ENCODE data around the gene PRDM16. TPM values are rescaled to one million over a fixed set of nuclear protein-coding genes. Genes with fewer than 3 reads are reported as not detected.
A peak's percentile ranks its signal among the peaks of the same experiment; 100 is the strongest.

Gene PRDM16
- total and polyA plus RNA-seq, 8 donors = 9.6 to 18.0 (median 14.7) TPM

GRCh38 chr1:3249631-3250501 is 180.9 kb downstream of the PRDM16 start:
- ATAC-seq = no peak
- Histone ChIP-seq H3K9me3 (no peaks in the 10 kb centered on the region), H3K4me1 (no peaks in the 10 kb centered on the region), H3K36me3 (no peaks in the 10 kb centered on the region), H3K27ac (no peak overlapping the region), H3K4me3 (no peak overlapping the region), H3K27me3 (peaks cover 18 to 52% of the 10 kb centered on the region in 2 donors)
- intact Hi-C loops (cut with DNase I) = no loop called here
- DNase-seq = peak in 1 of 4 donors; percentile 63
- TF ChIP-seq, protein P1, sequence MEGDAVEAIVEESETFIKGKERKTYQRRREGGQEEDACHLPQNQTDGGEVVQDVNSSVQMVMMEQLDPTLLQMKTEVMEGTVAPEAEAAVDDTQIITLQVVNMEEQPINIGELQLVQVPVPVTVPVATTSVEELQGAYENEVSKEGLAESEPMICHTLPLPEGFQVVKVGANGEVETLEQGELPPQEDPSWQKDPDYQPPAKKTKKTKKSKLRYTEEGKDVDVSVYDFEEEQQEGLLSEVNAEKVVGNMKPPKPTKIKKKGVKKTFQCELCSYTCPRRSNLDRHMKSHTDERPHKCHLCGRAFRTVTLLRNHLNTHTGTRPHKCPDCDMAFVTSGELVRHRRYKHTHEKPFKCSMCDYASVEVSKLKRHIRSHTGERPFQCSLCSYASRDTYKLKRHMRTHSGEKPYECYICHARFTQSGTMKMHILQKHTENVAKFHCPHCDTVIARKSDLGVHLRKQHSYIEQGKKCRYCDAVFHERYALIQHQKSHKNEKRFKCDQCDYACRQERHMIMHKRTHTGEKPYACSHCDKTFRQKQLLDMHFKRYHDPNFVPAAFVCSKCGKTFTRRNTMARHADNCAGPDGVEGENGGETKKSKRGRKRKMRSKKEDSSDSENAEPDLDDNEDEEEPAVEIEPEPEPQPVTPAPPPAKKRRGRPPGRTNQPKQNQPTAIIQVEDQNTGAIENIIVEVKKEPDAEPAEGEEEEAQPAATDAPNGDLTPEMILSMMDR (IDR thresholded peaks at IDR 0.05) = no peak

DNA sequence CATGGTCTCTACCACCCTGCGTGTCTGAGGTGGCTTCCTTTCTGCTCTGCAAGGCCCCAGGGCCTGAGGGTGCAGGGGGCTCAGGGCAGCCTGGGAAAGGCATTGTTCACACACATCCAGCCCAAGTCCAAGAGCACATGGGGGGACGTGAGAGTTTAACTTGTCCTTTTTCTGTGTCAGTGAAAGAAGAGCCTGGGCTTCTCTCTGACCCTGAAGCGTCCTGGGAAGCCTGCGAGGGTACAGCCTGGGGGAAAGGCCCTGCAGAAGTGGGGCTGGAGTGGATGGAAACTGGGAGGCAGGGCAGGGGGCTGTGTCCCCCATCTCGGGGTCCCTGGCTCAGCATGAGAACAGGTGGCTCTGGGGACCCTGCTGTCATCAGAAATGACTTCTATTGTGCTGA is 181.6 kb downstream of the PRDM16 start:
- intact Hi-C loops (cut with DNase I) = no loop called here
- Histone ChIP-seq H3K9me3 (no peaks in the 10 kb centered on the region), H3K4me3 (no peak overlapping the region), H3K27me3 (peaks cover 18 to 47% of the 10 kb centered on the region in 2 donors), H3K36me3 (no peaks in the 10 kb centered on the region), H3K4me1 (no peaks in the 10 kb centered on the region), H3K27ac (no peak overlapping the region)
- TF ChIP-seq, protein P1 (IDR thresholded peaks at IDR 0.05) = no peak
- ATAC-seq (no peak), DNase-seq (peak in 1 of 4 donors; percentile 39)

GRCh38 chr1:3251099-3251806 is 182.2 kb downstream of the PRDM16 start:
- Histone ChIP-seq H3K36me3 (no peaks in the 10 kb centered on the region), H3K27ac (no peak overlapping the region), H3K4me1 (no peaks in the 10 kb centered on the region), H3K27me3 (peaks cover 18 to 41% of the 10 kb centered on the region in 2 donors), H3K9me3 (no peaks in the 10 kb centered on the region), H3K4me3 (no peak overlapping the region)
- intact Hi-C loops (cut with DNase I) = no loop called here
- ATAC-seq (no peak), DNase-seq (peak in 1 of 4 donors; percentile 38)
- TF ChIP-seq, protein P1 (IDR thresholded peaks at IDR 0.05) = no peak

GRCh38 chr1:3251807-3252428 is 182.9 kb downstream of the PRDM16 start:
- Histone ChIP-seq H3K9me3 (no peaks in the 10 kb centered on the region), H3K27ac (no peak overlapping the region), H3K4me3 (no peak overlapping the region), H3K4me1 (no peaks in the 10 kb centered on the region), H3K36me3 (no peaks in the 10 kb centered on the region), H3K27me3 (peaks cover 17 to 34% of the 10 kb centered on the region in 2 donors)
- peak in 1 of 4 donors; percentile 46 for DNase-seq
- TF ChIP-seq, protein P1 (IDR thresholded peaks at IDR 0.05) = no peak
- intact Hi-C loops (cut with DNase I) = no loop called here
- ATAC-seq = no peak

- H3K27ac ChIP-seq = no peak overlapping the region
- peak in 1 of 4 donors; percentile 49 for DNase-seq
- TF ChIP-seq, protein P1 (IDR thresholded peaks at IDR 0.05) = no peak
- intact Hi-C loops (cut with DNase I) = no loop called here
- H3K36me3 ChIP-seq = no peaks in the 10 kb centered on the region
- H3K4me1 ChIP-seq = no peaks in the 10 kb centered on the region
- no peaks in the 10 kb centered on the region for H3K9me3 ChIP-seq
- no peak overlapping the region for H3K4me3 ChIP-seq
- ATAC-seq = no peak
- H3K27me3 ChIP-seq = no peaks in the 10 kb centered on the region
Observed at GRCh38 chr1:3255680-3256079, 186.7 kb downstream of the PRDM16 start.

All from left lung (tissue), 10 donors.